HuH-7 (cell line): ENCODE results near the gene MAD1L1.
"Not testable (repeated sequence)": the region's sequence is repeated elsewhere in the genome, so short reads cannot be mapped to it uniquely, and the experiment has no call there.

Experiments
- DNase-seq: peaks from one replicate; pipeline ENCODE4 v3.0.0; 2011; ENCODE audit warnings: low spot score

The MAD1L1 gene

GRCh38 chr7:1941464-1942242 is 291.1 kb downstream of the MAD1L1 start:
- DNase-seq = no peak

DNA sequence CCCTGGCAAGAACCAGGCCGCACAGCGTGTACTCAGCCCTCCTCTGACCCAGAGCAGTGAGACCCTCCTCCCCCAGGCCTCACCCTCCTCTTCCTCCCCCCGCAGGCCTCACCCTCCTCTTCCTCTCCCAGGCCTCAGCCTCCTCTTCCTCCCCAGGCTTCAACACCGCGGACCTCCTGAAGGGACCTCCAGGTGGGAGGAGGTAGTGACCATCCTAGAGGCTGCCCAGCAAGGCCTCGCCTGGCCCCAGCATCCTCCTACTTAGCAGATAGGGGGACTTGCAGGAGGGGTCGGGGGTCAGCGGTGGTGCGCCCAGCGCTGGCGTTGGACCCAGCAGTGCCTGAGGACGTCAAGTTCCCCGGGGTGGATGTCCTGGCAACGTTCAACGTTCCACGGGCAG is 291.9 kb downstream of the MAD1L1 start:
- no peak for DNase-seq

GRCh38 chr7:1940402-1940786 is 292.4 kb downstream of the MAD1L1 start:
- no peak for DNase-seq

GRCh38 chr7:1939434-1940401 is 293.0 kb downstream of the MAD1L1 start:
- DNase-seq = no peak

DNA sequence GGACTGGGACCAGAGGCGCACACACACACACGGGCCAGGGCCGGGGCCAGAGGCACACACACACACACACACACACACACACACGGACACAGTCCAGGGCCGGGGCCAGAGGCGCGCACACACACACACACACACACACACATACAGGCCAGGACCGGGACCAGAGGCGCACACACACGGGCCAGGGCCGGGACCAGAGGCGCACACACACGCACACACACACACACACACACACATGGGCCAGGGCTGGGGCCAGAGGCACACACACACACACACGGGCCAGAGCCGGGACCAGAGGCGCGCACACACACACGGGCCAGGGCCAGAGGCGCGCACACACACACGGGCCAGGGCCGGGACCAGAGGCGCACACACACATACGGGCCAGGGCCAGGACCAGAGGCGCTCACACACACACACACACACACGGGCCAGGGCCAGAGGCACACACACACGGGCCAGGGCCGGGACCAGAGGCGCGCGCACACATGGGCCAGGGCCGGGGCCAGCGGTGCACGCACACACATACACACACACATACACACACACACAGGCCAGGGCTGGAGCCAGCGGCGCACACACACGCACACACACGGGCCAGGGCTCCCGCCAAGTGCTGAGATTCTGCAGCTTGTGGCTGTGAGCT is 293.8 kb downstream of the MAD1L1 start:
- DNase-seq = no peak

DNA sequence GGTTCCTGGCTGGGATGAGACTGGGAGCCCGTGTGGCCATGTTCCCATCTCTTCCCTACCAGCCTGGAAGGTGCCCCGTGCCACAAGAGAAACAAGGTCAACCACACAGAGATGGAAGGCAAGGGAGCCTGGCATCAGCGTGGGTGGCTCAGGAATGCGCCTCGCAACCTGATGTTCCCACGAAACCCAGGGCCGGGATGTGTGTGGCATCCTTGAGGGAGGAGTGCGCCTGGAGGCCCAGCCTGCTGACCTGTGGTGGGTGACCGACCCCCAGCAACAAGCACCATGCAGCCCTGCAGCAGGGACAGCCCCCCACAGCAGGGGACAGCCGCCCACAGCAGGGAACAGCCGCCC is 295.5 kb downstream of the MAD1L1 start:
- no peak for DNase-seq

GRCh38 chr7:1936531-1937251 is 296.1 kb downstream of the MAD1L1 start:
- no peak for DNase-seq

DNA sequence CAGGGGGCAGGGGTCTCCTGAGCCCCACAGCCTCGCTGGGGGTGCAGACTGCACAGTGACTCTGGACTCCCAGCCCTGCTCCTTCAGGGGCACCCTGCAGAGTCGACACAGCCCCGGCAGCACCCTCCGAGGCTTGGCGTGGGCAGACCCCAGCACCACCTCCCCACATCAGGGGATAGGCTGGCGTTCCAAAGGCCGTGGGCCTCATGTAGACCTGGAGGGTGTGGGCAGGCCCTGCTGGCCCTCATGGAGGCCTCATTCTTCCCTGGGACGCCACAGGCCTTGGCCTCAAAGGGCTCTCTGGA is 296.8 kb downstream of the MAD1L1 start:
- DNase-seq = no peak

GRCh38 chr7:1935176-1936005 is 297.4 kb downstream of the MAD1L1 start:
- DNase-seq = no peak

- DNase-seq = no peak
These were observed 298.0 kb downstream of the MAD1L1 start for GRCh38 chr7:1934756-1935155.

GRCh38 chr7:1934017-1934416 is 298.7 kb downstream of the MAD1L1 start:
- DNase-seq = no peak

GRCh38 chr7:1933066-1933750 is 299.5 kb downstream of the MAD1L1 start:
- DNase-seq = no peak

DNA sequence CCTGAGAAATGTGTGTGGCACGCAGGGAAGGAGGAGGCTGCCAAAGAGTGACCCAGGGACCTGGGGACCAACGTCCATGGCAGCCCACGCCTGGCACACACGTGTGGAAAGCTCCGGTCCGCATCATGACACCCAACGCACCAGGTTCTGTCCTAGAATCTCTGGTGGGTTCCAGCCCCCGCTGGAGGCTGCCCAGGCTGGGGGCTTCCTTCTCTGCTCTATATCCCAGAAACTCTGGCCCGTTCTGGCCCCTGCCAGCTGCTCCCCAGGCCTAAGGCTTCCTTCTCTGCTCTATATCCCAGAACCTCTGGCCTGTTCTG is 300.8 kb downstream of the MAD1L1 start:
- DNase-seq = no peak

GRCh38 chr7:1931256-1931950 is 301.3 kb downstream of the MAD1L1 start:
- no peak for DNase-seq

GRCh38 chr7:1930381-1931065 is 302.2 kb downstream of the MAD1L1 start:
- DNase-seq = no peak

GRCh38 chr7:1929349-1929925 is 303.3 kb downstream of the MAD1L1 start:
- DNase-seq = not testable (repeated sequence)

DNA sequence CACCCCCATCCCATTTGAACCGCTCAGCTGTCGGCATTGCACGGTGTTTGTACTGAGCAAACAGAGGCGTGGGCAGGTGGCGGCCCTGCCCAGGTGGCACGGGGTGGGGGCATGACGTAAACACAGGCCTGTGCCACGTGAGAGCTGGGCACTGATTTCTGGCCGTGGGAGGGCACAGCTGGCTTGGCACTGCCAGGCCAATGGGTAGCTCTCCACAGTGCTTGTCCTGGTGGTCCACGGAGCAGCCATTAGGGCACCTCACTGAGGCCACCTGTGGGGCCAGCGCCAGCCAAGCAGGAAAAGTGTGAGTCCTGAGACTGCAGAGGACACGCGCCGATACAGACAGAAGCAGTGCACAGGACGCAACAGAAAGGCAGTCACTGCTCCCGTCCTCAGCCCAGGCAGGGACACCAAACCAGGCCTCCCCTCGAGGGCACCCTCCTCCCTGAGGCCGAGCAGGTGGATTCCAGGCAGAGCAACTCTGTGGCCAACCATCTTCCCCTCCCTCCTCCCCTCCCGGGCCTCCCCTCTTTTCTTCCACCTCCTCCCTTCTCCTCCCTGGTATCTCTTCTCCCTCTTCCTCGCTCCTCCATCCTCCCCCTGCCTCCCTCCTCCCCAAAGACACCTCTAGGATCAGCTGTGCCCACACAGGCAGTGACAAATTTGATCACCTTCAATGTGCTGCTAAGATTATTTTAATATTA is 303.9 kb downstream of the MAD1L1 start:
- no peak for DNase-seq

- no peak for DNase-seq
These were observed 304.7 kb downstream of the MAD1L1 start for GRCh38 chr7:1927937-1928644.
